Keratinocyte (primary cell): ENCODE data around the gene UBE2J2.

Source experiments
- EZH2 ChIP-seq: IDR thresholded peaks from one replicate; pipeline ENCODE4 v1.6.1; 2012; ENCODE audit warnings: inconsistent platforms, mild to moderate bottlenecking, low read length, moderate library complexity
- TF ChIP-seq, protein P1 (sequence below), 3 experiments: IDR thresholded peaks in 1 of 3; conservative IDR thresholded peaks in 1 of 3; optimal IDR thresholded peaks in 1 of 3; 2 replicates in 2 of 3; 3 replicates in 1 of 3; pipeline versions ENCODE3 to v1.5.1; 2011; ENCODE audit warnings: low read length in 3 of 3, mild to moderate bottlenecking in 3 of 3, moderate library complexity in 2 of 3, control low read depth in 1 of 3, inconsistent platforms in 1 of 3; ENCODE audit not compliant: insufficient read depth in 2 of 3; ENCODE audit errors: extremely low read depth in 1 of 3

GRCh38 chr1:1206376-1206965, 67.2 kb downstream of the UBE2J2 start, which contains the start of gene TNFRSF18:
- TF ChIP-seq, protein P1, sequence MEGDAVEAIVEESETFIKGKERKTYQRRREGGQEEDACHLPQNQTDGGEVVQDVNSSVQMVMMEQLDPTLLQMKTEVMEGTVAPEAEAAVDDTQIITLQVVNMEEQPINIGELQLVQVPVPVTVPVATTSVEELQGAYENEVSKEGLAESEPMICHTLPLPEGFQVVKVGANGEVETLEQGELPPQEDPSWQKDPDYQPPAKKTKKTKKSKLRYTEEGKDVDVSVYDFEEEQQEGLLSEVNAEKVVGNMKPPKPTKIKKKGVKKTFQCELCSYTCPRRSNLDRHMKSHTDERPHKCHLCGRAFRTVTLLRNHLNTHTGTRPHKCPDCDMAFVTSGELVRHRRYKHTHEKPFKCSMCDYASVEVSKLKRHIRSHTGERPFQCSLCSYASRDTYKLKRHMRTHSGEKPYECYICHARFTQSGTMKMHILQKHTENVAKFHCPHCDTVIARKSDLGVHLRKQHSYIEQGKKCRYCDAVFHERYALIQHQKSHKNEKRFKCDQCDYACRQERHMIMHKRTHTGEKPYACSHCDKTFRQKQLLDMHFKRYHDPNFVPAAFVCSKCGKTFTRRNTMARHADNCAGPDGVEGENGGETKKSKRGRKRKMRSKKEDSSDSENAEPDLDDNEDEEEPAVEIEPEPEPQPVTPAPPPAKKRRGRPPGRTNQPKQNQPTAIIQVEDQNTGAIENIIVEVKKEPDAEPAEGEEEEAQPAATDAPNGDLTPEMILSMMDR (optimal IDR thresholded peaks at IDR 0.05 in 1 of 3, IDR thresholded peaks at IDR 0.05 in 1 of 3, conservative IDR thresholded peaks at IDR 0.05 in 1 of 3; ENCODE audit: extremely low read depth in 1 of 3, insufficient read depth in 2 of 3, low read length in 3 of 3), result no peak
- TF ChIP-seq EZH2, result peak; percentile 43
